Left forelimb (tissue), 1 donor: ENCODE data around the gene GNRHR.
A peak's percentile ranks its signal among the peaks of the same experiment; 100 is the strongest.
"Not testable (repeated sequence)": the region's sequence is repeated elsewhere in the genome, so short reads cannot be mapped to it uniquely, and the experiment has no call there.

Source experiments
- DNase-seq: peaks from one replicate; pipeline ENCODE4 v3.0.0-alpha.2; 2018; ENCODE audit warnings: low spot score

GNRHR gene

GRCh38 chr4:67727124-67727850 is 26.9 kb downstream of the GNRHR start:
- DNase-seq: no peak

- DNase-seq: no peak
Observed at GRCh38 chr4:67725981-67726380, 28.2 kb downstream of the GNRHR start.

GRCh38 chr4:67725132-67725531 is 29.1 kb downstream of the GNRHR start:
- DNase-seq: no peak

- DNase-seq: no peak
Observed at GRCh38 chr4:67723949-67724348, 30.2 kb downstream of the GNRHR start.

GRCh38 chr4:67723341-67723740 is 30.8 kb downstream of the GNRHR start:
- DNase-seq: no peak

- DNase-seq: no peak
Observed at GRCh38 chr4:67721770-67722597, 32.2 kb downstream of the GNRHR start.

- no peak for DNase-seq
Observed at GRCh38 chr4:67721315-67721769, 32.8 kb downstream of the GNRHR start.

GRCh38 chr4:67719953-67720617 is 34.1 kb downstream of the GNRHR start:
- DNase-seq: no peak

GRCh38 chr4:67718848-67719247 is 35.3 kb downstream of the GNRHR start:
- no peak for DNase-seq

- no peak for DNase-seq
Observed at GRCh38 chr4:67717586-67717985, 36.6 kb downstream of the GNRHR start.

- no peak for DNase-seq
Observed at GRCh38 chr4:67714955-67715354, 39.2 kb downstream of the GNRHR start.

GRCh38 chr4:67714248-67714583 is 40.0 kb downstream of the GNRHR start:
- no peak for DNase-seq

- no peak for DNase-seq
Observed at GRCh38 chr4:67713529-67714247, 40.5 kb downstream of the GNRHR start.

GRCh38 chr4:67712650-67713528 is 41.3 kb downstream of the GNRHR start:
- no peak for DNase-seq

GRCh38 chr4:67712000-67712625 is 42.1 kb downstream of the GNRHR start:
- DNase-seq: no peak

- DNase-seq: not testable (repeated sequence)
Observed at GRCh38 chr4:67706682-67707081, 47.5 kb downstream of the GNRHR start.

GRCh38 chr4:67704843-67705242 is 49.3 kb downstream of the GNRHR start:
- DNase-seq: no peak

GRCh38 chr4:67702166-67702565 is 52.0 kb downstream of the GNRHR start:
- no peak for DNase-seq

GRCh38 chr4:67701517-67701850 is 52.7 kb downstream of the GNRHR start:
- DNase-seq: no peak

GRCh38 chr4:67700738-67701516 is 53.3 kb downstream of the GNRHR start, which contains the start of gene UBA6:
Gene UBA6 (minus strand): TSS chr4:67701155. CDS start chr4:67701119, 36 bp downstream.
- DNase-seq: peak; percentile 96
